Measurements from ENCODE around the gene SLC22A17.
"Not testable (repeated sequence)": the region's sequence is repeated elsewhere in the genome, so short reads cannot be mapped to it uniquely, and the experiment has no call there.

The SLC22A17 gene

DNA sequence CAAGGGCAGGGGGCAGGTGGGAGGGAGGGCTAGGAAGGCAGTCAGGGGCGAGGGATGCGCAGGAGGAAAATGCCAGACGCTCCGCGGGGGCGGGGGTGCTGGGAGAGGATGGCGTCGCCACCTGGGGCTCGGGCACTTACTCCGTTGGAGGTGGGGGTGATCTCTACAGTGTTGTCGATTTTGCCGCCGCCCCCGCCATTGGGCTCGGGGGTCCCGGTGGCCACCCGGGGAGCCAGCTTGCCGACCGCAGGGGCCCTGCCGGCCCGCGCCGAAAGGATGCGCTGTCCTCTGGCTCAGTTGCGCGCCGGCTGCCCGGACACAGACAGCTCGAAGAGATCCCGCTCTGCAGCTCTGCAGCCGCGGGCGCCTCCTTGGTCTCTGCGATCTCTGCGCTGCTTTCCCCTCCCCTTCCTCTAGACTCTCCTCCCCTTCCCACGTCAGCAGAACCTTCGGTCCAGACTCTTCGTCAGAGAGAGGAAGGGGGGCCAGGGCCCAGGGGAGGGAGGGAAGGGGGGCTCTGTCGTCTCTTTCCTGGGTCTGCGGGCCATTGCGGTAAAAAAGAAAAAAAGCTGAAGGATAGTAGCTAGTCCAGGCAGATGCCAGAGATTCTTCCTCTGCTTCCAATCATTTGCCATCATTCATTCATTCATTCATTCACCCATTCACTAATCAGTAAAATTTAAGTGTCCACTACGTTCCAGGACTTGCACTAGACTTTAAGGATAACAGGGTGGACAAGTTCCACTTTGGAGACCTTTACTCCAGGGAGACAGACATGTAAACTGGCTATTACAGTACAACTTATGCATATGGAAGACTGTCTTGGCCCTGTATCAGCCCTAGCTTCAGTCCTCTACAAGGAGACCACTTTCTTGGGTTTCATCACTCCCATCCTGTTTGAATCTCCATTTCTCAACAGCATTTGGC, at the start of gene SLC22A17:
SLC22A17 (minus strand) TSS at position 382 of the 927 bp plus-strand sequence.
- FAIRE-seq: no peak

DNA sequence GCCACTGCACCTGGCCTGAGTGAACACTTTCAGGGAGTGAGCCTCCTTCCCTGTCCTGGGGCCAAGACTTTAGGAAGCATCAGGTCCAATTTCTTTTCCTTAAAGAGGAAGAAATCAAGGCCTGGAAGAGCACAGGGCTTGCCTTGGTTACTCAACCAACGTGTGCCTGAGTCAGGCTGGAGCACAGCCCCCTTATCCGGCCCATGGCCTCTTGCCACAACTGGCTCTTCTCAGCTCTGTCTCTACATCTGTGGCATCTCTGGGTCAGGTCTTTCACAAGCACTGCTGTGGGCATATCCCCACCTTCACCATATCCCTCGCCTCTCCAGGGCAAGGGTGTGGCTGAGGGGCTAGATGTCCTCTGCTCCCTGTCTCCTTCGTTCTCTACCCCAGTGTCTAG, 48.6 kb upstream of the SLC22A17 start:
- FAIRE-seq: no peak

DNA sequence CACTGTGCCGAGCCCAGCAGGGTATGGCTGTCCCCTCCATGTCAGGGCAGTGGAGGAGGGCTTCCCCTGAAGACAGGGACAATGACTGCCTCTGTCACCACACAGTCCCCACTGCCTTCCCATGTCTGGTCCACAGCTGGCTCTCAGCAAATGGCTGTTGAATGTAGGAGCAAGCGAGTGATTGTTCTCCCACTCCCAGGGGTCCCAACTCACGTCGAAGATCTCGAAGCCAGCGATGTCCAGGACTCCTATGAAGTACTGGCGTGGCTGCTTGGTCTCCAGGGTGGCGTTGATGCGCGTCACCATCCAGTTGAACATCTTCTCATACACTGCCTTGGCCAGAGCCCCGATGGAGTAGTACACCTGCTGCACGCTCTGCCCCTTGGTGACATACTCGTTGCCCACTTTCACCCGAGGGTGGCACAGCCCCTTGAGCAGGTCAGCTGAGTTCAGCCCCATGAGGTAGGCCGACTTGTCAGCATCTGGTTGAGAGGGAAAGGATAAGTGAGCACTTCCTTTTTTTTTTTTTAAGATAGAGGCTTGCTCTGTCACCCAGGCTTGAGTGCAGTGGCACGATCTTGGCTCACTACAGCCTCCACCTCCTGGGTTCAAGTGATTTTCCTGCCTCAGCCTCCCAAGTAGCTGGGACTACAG, 47.9 kb upstream of the SLC22A17 start:
- FAIRE-seq: not testable (repeated sequence)

DNA sequence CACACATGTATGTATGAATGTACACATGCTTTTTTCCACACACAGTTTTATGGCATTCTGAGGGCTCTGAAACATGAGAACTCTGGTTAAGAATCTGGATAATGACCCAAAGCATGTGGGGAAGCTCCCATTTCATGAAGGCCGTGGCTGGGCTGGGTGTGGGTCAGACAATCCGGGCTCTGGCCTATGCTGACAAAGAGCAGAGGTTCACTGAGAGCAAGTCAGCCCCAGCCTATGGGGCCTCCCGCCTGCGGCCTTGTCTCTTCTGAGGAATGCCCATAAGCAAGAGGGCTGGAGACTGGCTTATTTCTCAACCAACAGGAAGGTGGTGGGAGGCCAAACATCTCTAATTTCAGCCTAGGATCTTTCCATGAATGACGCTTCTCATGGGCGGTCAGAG, 46.9 kb upstream of the SLC22A17 start:
- no peak for FAIRE-seq

DNA sequence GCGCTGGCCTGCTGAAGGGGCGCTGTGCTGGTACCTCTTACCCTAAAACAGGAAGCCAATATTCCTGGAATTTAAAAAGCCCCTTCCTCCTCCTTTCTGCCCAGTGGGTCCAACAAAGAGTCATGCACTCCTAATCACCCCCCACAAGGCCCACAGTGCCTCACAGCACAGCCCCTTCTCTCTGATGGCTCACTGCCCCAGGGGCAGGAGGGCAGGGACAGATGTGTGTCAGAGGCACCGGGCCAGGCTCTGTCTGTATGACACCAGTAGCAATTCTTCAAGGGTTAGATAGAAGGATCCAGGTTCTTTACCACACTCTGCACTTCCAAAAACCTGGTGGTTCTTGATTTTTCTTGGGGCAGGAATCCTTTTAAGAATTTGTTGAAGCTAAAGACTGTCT, 46.4 kb upstream of the SLC22A17 start:
- FAIRE-seq: no peak

DNA sequence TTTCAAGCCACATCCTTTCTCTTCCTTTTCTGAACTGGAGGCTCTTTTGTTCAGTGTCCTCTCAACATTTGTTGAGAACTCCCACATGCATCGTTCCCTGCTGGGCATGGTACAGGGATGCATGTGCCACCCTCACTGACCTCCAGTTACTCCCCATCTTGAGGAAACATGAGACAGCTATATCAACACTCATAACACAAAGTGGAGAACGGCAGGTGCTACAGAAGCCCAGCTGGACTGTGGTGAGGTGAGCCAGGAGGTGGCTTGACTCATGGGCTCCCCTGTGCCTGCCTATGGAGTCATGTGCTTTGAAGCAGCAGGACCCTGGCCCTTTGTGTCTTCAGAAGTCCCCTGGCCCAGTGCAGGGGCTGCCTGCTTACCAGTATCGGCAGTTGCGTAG, 45.7 kb upstream of the SLC22A17 start:
- FAIRE-seq: no peak

DNA sequence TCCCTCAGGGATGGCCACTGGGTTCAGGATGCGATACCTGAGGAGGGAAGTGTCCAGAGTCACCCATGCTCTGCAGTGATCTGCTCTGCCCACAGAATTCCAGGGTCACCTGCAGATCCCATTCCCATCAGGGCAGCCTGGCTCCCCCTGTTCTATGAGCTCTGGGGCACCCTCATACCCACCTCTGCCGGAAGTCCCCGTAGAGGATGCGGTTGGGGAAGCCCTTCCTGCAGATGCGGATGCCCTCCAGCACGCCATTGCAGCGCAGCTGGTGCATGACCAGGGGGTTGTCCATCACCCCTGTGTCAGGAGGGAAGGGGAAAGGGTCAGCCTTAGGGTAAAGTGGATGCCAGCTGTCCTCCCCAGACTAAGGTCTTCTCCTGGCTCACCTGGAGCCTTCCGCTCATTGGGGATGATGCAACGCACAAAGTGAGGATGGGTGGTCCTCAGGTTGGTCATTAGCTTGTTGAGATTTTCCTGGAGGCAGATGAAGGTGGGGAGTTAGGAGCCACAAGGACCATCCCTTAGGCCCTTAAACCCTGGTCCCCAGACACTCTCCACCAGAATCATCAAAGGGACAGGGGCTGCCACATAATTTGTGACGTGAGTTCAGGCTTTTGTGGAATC, 44.2 kb upstream of the SLC22A17 start:
- no peak for FAIRE-seq

DNA sequence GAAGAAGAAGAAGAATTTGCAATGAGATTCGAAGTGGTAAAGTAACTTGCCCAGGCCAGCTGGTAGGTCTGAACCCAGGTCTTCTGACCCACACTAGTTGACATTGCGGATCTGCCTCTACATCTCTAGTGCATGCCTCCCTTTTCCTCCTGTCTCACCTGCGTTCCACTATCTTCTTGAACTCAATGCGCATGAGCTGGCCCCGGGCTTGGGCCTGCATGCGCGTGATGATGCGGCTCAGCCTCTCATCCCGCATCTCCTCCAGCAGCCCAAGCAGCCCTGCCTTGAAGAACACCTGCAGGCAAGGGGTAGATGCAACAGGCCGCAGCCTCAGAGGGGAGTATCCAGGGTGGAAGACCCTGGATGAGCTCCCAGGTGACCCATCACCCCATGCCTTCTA, 43.4 kb upstream of the SLC22A17 start:
- FAIRE-seq: no peak

DNA sequence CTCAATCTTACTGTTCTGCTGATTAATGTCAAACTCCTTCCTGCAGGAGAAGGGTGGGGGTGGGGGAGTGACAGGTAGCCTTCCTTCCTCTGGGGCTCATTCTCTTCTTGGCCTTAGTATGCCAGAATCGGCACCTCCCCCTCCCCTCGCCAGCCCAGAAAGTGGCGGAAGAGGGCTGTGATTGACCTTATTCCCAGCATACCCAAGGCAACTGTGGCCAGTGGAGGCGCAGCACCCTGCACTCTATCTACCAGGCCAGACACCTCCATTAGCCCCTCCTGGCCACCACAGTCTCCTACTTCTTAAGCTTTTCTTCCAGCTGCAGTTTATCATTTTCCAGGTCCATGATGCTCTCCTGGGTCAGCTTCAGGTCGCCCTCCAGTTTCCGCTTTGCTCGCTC, 39.9 kb upstream of the SLC22A17 start:
- no peak for FAIRE-seq

DNA sequence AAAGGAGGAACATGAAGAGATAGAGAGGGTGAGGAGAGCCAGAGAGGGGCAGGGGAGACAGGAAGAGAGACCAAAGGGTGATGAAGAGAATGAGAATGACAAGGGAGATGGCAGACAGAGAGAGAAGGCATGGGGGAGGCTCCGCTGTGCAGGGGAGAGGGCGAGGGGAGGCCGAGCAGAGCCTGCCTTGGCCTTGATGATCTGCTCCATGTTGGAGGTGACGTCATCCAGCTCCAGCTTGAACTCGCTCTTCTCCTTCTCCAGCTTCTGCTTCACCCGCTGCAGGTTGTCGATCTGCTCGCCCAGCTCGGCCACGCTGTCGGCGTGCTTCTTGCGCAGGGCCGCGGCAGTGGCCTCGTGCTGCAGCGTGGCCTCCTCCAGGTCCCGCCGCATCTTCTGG, 37.2 kb upstream of the SLC22A17 start:
- not testable (repeated sequence) for FAIRE-seq

DNA sequence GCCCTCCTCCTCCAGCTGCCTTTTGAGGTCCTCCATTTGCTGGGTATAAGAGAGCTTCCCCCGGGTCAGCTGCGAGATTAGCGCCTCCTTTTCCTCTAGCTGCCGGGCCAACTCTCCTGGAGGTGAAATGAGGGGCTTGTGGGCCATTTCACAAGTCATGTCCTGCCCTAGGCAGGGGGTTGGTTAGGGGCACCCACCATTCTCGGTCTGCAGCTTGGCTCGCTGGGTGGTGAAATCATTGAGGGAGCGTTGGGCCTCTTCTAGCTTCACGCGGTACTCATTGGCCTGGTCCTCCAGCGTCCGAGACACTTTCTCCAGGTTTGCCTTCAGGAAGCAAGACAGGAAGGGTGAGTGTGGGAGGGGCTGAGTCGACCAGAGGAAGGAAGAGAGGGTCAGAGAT, 36.7 kb upstream of the SLC22A17 start:
- no peak for FAIRE-seq

DNA sequence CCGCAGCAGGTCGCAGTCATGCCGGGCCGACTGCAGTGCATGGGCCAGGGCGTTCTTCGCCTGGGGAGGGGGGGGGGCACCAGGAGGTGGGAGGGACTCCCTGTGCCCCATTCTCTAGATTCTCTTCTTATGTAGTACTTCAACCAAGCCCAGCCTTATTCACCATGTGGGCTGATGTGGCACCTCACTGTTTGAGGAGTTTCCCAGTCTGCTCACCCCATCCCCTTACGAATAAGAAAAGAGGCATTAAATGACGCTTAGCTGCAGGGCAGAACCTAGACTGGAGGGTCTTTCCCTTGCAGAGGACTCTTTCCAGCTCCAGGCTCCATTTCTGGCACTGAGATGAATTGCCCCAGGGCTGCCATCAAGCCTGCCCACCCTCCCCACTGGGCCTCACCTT, 36.3 kb upstream of the SLC22A17 start:
- no peak for FAIRE-seq

DNA sequence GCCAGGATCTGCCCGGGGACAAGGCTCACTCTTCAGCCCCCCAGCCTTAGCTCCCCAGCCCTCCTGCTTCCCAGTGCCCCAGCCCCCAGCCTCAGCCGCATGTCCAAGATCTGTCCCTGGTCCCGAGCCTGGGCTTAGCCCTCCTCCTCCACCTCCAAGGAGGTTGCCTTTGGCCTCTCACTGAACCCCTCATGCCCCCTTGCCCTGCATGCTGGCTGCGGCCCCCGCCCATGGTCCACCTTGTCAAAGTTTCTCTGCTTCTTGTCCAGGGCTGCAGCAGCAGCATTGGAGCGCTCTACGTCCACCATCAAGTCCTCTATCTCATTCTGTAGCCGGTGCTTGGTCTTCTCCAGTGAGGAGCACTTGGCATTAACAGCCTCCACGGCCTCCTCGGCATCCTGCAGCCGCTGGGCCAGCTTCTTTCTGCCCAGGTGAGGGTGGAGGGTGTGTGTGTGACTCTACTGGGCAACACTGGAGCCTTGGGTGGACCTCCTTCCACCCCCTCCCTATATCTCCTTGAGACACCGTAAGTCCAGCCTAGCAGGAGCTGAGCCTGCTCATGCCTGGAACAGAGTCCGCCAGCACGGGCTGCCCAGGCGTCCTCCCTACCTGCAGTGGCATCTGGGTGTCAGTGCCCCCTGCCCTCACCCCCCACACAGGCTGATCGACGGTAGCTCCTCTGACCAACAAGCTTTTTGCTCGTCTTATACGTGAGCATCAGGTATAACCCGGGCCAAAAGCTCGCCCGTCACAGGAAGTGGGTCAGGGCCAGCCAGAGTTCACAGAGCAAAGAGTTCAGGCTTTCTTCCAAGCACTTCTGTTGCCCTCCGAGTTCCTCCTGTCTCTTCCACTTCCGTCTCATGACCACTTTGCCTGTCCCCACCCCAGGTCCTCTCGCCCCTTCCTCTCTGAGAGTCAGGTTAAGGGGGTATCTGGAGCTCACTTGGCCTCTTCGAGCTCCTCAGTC, 35.5 kb upstream of the SLC22A17 start:
- FAIRE-seq: no peak

DNA sequence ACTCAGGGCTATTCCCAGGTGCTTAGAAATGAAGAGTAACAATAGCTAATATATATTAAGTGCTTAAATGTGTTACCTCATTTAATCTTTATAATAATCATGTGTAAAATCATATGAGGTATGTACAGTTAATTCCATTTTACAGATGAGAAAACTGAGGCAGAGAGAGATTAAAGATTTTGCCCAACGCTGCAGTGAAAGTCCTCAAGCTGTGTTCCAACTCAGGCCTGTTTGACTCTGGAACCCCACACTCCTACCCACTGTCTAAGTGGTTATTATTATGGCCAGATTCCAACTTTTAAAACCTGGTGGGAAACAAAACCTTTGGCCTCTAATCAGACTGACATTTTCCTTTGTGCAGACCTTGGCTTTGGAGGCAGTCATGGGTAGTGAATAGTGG, 34.3 kb upstream of the SLC22A17 start:
- FAIRE-seq: no peak

DNA sequence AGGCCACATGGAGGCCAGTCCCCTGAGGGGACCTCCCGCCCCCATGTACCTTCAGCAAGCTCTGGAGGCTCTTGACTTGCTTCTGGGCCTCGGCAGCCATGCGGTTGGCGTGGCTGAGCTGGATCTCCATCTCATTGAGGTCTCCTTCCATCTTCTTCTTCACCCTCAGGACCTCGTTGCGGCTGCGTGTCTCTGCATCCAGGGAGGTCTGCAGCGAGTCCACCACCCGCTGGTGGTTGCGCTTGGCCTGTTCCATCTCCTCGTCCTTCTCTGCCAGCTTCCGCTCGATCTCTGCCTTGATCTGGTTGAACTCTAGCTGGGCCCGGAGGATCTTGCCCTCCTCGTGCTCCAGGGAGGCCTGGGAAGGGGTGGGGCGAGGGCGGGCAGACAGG, 33.6 kb upstream of the SLC22A17 start:
- not testable (repeated sequence) for FAIRE-seq

DNA sequence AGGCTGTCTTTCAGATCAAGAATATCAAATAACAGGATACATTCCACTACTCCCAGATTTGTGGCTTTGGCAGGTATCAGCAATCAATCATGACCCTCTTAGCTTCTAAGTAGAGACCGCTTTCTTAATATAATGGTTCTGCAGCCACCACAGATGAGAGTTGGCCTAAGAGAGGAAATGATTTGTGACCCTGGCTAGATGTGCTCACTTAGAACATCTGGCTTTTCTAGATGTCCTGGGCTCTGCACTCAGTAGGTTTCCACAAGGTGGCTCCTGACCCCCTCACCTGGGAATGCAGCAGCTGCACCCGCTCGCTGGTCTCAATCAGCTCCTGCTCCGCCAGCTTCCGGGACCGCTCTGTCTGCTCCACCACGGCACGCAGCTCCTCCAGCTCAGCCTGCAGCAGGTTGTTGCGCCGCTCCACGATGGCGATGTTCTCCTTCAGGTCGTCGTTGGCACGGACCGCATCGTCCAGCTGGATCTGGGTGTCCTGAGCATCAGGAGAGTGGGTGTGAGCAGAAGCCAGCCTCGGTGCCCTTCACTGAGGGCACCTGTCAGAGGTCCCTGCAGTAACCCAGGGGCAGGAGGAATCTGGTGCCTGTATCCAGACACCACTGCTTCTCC, 33.1 kb upstream of the SLC22A17 start:
- FAIRE-seq: no peak

DNA sequence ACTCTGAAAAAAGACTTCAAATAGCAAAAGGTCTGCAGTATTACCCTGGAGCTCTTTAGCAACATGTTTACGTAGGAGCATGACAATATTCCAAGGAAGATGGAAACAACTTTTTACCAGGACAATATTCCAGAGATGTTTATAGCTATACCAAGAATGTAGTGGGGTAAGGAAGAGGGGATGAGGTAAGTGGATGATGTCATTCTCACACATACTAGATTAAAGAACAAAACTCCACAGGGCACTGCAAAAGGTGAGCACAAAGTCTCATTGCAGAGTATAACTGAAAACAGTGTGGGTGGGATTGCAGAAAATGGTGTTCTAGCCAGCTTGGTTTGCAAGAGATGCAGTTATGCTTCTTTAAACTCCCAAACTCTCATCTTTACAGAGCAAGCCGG, 32.6 kb upstream of the SLC22A17 start:
- FAIRE-seq: no peak

DNA sequence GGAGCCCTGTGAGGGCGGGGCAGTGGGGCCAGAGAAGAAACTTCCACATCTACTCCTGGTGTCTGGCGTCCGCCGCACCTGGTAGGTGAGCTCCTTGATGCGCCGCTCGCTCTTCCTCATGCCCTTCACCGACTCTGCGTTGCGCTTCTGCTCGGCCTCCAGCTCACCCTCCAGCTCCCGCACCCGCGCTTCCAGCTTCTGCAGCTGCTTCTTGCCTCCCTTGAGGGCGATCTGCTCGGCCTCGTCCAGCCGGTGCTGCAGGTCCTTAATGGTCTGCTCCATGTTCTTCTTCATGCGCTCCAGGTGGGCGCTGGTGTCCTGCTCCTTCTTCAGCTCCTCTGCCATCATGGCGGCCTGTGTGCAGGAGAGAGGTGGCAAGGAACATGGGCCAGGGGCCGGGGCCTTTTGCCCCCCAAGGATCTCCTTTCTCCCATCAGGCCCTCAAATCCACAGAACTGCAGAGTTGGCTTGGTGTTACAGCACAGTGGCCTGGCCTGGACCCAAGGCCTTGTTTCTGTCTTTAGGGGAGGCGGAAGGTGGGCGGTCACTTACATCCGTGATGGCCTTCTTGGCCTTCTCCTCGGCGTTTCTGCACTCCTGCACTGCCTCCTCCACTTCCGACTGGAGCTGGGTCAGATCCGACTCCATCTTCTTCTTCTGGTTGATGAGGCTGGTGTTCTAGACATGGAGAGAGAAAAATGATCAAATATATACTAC, 31.8 kb upstream of the SLC22A17 start:
- no peak for FAIRE-seq

DNA sequence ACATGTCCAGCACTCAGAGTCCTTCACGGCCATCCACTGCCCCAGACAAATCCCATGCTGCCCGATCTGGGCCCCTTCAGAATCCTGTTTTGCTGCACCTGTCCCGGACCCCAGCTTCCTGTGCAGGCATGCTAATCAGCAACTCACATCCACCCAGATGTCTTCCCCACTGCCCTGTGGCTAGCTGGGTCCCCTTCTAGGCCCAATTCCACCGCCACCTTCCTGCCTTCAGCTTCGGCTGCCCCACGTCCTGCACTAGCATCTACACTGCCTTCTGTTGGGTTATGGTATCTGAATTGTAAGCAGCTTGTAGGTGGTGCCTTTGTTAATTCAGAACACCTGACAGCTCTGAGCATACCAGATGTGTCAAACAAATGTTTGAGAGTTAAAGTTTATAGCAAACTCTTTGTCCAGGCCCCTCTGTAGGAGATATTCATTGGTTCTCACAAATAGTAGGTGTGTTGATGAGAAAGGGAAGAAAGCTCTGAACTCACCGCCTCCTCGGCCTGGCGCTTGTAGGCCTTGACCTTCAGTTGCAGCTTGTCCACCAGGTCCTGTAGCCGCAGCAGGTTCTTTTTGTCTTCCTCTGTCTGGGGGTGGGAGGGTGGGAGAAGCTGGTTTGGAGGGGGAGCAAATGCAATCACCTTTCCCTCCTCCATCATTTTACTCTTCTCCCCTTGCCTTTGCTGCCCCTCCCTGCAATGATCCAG, 30.2 kb upstream of the SLC22A17 start:
- no peak for FAIRE-seq

DNA sequence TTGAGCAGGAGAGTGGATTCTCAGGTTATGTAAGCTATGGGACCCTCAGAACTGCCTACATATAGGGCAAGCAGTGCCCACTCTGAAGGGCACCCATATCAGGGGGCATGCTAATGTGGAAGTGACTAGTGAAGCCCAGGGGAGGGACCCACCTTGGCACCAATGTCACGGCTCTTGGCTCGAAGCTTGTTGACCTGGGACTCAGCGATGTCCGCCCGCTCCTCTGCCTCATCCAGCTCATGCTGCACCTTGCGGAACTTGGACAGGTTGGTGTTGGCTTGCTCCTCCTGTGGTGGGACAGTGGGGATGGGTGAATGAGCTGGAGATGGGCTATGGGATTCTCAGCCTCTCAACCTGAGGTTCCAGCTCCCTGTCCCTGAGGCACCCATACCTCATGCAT, 29.6 kb upstream of the SLC22A17 start:
- no peak for FAIRE-seq

DNA sequence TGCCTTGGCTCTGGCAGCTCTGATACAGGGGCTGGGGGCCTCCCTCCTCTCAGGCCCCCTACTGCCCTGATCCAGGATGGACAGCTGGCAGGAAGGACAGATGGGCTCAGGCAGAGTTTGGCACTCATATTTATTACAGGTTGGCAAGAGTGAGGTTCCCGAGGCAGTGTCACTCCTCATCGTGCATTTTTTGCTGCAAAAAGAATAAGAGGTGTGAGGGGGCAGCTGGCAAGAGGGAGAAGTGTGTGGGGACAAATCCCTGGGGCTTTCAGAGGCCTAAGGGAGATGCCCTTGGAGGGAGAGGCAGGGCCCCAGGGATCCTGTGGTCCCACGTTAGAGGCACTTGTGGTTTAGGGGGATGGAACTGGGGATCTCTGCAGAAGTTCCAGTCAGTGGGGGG, 29.2 kb upstream of the SLC22A17 start:
- FAIRE-seq: no peak
